Stimulated activated CD8-positive, alpha-beta memory T cell treated with anti-CD3 and anti-CD28 coated beads, Interleukin-7, amount 100 ng/mL, for 1 hour (primary cell): ENCODE data around the gene OTUB2.
"Not testable (repeated sequence)": the region's sequence is repeated elsewhere in the genome, so short reads cannot be mapped to it uniquely, and the experiment has no call there.

ENCODE experiments used
- DNase-seq, 2 donors: peaks; one replicate each; pipeline ENCODE4 v3.0.0-alpha.2; 2020; ENCODE audit warnings: low read depth in 2 of 2

The OTUB2 gene

DNA sequence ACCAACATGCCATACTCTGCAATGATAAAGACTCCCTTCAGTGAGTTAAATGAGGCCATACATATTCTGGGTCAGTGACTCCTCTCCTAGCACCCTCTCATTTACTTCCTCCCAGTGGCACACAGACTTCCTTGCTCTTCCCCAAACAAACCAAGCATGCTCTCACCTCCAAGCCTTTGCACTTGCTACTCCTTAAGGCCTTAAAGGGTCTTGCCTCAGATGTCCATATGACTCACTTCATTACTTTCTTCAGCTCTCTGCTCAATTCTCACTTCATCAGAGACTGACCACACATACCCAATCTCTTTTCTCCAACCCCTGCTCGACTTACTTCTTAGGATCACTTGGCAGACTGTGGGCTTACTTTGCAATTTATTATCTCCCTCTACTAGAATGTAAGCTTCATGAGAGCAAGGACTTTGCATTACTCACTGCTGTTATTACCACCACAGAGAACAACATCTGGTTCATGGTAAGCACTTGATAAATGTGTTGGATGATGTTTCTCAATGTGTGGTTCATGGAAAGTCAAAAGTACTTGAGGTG is 32.1 kb downstream of the OTUB2 start:
- no peak for DNase-seq

DNA sequence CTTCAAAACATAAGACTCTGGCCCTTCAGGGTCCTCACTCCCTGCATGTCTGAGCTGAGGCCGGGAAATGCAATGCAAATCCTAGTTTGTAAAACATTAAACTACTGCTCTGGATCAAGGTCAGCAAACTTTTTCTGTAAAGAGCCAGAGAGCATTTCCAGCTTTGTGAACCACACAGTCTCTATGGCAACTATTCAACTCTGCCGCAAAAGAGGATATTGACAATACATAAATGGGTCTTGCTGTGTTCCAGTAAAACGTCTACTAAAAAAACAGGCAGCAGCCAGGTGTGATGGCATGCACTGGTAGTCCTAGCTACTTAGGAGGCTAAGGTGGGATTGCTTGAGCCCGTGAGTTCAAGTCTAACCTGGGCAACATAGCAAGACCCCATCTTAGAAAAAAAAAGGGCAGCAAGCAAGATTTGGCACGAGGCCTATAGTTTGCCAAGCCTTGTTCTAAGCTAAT is 32.6 kb downstream of the OTUB2 start:
- DNase-seq, result no peak

DNA sequence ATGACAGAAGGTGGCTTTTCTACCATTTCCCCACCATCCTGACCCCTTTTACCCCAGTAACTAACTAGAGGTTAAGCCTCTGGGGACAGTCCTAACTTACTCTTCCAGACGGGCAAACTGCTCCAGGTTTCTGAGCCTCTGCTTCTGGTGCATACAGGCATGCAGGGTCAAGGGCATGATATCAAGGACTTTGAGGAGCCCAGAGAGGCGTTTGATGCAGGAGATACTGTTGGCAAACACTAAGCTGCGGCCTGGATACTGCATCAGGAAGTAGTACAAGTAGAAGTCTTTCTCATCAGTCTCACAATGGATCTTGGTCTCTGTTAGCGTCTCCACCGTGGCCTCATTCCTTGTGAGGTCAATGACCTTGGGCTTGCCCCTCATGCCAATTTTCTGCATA is 33.9 kb downstream of the OTUB2 start:
- no peak for DNase-seq

DNA sequence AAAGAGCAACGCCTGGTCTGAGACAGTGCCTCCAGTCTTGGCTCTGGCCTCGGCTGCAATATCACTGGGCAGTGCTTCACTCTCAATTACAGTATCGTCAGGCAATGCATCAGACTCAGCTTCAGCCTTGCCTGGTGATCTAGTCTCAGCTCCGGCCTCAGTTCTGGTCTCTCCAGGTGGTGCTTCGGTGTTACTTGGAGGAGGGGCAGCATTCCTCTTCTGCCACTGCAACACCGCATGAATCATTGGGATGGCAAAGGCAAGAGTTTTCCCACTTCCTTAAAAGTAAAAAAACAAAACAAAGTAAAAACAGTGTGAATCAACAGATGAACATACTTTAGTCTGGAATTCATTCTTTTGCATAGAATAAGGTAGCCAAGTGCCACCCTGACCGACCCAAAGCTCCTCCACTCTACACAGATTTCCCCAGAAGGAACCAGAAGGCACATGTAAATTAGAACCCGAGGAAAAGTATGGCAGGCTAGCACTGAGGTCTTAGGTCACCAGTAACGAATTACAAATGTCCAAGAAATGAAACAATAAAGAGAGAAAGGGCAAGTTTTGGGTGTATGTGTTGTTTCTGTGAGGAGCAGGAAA is 36.3 kb downstream of the OTUB2 start:
- no peak for DNase-seq

DNA sequence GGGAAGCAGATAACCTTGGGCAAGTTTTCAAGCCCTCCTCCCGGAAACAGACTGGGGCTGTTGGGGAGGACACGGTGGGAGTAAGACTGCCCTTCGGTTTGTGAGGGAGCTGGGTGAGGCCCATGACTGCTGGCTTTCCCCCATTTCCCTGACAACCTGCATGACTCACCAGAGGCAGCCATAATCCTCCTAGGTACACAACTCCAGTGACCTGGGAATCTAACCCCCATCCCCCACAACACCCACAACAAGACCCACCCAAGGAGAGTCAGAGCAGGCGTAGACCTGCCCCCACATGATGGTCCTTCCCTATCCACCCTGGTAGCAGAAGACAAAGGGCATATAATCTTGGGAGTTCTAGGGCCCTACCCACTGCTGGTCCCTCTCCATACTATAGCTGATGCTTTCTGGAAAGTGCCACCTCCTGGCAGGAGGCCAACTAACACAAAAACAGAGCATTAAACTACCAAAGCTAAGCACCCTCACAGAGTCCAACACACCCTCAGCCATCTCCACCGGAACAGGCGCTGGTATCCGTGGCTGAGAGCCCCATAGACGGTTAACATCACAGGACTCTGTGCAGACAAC is 40.0 kb downstream of the OTUB2 start:
- DNase-seq, result no peak

DNA sequence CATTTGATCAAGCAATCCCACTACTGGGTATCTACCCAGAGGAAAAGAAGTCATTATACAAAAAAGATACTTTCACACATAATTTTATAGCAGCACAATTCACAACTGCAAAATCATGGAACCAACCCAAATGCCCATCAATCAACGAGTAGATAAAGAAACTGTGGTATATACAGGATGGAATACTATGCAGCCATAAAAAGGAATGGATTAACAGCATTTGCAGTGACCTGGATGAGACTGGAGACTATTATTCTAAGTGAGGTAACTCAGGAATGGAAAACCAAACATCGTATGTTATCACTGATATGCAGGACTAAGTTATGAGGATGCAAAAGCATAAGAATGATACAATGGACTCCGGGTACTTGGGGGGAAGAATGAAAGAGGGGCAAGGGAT is 45.9 kb downstream of the OTUB2 start:
- not testable (repeated sequence) for DNase-seq

DNA sequence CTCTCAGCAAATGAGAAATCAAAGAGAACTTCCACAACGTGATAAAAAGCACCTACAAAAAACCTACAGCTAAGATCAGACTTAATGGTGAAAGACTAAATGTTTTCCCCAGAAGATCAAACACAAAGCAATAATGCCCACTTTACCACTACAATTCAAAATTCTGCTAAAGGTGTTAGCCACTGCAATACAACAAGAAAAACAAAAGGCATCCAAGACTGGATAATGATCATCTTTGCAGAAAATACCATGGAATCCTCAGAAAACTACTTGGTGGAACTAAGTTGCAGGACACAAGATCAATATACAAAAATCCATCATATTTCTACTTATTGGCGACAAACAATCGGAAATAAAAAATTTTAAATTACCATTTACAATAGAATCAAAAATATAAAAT is 48.4 kb downstream of the OTUB2 start:
- DNase-seq, result no peak

DNA sequence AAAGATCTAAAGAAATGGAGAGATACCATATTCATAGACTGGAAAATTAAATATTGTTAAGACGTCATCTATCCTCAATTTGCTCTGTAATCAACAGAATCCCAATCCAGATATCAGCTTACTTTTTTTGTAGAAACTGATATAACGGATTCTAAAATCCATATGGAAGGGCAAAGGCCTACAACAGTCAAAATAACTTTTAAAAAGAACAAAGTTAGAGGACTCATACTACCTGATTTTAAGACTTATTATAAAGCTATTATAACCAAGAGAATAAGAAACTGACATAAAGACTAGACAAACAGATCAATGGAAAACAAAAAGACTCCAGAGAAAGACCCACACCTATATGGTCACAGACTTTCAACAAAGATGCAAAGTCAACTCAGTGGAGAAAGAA is 48.9 kb downstream of the OTUB2 start:
- no peak for DNase-seq

DNA sequence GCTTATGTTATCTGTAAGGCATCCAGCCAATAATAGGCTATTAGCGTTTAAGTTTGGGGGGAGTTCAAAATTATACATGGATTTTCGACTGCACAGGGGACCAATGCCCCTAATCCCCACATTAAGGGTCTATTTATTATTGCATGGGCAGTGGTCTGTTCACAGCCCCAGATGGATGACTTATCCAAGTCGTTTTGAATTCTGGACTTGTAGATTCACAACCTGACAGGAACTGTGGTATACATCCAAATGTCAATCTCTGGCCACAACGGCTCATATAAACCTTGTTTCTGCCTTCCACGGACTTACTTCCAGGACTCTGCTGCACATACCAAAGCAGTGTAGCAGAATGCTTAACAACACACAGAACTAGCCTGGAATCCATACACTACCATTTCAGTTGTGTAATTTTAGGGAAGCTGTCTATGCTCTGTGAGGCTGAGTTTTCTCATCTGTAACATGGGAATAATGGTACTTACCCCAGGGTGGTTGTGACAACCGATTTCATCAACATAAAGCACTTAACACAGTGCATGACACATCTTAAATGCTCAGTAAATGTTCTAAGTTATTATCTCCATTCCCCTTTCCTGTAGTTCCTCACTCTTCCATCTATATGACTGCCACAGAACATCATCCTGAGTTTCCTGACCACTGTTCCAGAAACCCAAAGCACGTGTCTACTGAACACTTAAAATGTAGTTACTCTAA is 51.1 kb downstream of the OTUB2 start:
- DNase-seq, result no peak

DNA sequence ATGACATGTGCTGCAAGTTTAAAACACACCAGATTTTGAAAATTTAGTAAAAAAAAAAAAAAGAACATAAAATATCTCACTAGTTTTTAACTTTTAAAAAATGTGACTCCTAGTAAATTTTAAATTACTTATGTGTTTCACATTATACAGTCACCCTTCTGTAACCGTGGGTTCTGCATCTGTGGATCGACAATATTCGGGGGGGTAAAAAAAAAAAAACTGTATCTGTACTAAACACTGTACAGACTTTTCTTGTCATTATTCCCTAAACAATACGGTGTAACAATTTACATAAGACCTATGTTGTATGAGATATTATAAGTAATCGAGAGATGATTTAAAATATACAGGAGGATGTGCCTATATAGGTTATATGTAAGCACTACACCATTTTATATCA is 51.7 kb downstream of the OTUB2 start:
- no peak for DNase-seq

DNA sequence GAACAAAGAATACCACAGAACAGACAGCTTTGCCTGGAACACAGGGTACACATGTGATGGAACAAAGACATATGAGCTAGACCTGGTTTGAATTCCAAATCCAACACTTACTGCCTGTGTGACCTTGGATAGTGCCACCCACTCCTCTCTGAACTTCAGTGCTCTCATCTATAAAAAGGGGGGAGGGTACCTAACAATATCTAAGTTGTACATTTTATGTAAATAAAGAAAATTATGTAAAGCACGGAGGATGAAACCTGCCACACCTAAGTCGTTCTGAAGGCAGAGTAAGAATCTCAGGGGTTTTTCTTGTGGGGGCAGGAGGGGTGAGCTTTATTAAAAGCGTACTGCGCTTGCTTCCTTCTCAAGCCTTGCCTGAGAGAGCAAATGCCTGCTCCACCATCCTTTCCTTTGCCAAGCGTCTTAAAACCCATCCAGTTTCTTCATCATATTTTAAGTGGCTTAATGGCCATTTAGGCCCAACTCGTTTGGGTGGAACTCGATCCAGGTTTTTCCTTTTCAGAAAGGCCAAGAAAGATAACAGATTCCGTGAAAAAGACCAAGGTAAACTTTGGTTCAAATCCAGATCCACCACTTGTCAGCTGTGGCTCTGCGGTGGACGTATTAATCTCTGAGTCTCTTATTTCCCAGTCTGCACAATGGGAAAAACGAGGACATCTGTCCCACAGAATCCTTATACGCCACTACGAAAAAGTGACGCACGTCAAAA is 53.9 kb downstream of the OTUB2 start:
- DNase-seq, result no peak

DNA sequence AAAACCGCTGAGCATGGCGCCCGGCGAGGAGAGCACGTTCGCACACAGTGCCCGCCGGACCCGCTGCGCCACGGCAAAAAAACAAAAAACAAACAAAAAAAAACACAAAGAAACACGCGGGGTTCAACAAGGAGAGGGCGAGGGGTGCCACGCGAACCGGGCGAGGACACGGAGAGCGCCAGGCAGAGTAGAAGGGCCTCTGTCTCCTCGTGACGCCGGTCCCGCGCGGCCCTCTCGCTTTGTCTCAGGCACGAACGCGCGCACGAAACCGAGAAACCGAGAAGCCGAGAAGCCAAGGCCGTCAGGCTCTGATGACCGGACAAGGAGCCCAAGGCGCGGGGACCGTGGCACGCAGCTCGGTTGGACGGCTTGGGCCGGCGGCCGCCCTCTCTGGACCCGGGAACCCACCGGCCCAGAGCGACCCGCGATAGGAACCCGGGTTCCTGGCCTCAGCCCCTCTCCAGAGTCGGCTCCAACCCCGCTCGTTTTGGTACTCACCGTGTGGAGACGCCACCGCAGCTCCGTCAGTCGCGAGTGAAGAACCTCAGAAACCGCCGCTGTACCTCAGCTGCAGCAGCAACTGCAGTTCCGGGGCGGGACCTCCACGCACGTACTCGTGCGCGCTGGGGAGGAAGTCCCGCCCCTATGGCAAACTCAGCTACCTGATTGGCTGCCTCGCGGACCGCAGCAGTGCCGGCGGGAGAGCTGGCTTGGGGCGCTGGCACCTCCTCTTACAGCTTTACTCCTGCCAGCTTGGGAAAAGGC is 54.7 kb downstream of the OTUB2 start, which contains the start of the genes DDX24 and IFI27L1:
TSS of gene DDX24 (minus strand) at position 582 of the 765 bp plus-strand sequence. CDS start 1,460 bp downstream, outside the sequence.
TSS of gene IFI27L1 (plus strand) at position 690 of the 765 bp plus-strand sequence. CDS start 15,628 bp downstream, outside the sequence.
- peak; percentile 90 to 94 for DNase-seq

DNA sequence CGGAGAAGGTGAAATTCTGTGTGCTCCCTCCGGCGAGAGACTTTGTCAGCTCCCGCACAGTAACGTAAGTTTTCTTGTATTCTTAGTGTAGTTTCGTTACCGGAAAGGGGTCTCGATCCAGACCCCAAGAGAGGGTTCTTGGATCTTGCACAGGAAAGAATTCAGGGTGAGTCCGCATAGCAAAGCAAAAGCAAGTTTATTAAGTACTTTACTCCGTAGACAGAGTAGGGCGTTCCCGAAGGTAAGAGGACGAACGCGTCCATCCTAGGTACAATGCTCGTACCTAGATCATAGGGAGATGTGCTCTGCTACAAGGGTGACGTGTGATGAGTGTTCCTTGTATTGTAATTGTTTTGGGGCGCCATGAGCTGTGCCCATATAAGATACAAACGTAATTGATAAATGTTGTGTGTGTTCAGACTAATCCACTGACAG is 55.3 kb downstream of the OTUB2 start:
- DNase-seq, result no peak

DNA sequence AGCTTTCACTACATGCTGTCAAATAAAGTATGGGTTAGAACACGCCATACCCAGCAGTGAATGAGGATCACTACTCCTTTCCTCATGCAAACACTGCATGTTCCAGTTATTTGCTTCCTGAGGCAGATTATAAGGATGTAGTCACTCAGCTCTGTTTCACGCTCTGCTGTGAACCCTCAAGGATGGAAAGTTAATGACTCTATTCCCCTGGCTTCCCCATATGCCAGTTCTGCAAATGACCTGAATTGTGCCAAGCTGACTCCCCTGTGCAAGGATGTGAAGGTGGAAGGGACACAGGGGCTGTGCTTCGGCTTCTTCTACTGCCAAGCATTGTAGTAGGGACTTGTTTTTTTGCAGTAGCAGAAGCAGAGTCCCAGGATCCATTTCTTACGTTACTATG is 61.8 kb downstream of the OTUB2 start:
- DNase-seq, result no peak

DNA sequence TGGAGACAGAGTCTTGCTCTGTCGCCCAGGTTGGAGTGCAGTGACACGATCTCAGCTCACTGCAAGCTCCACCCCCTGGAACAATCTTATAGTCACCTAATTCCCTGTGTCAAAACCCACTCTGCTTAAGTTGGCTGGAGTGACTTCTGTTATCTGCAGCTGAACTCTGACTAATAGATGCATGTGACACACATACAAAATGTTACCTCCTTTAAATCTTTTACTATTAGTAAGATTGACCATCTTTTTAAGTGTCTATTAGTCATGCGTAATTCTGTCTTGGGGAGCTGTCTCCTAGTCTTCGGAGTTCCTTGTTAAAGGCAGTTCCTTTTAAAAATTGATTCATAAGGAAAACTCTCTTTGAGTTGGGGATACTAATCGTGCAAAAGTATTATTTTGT is 62.4 kb downstream of the OTUB2 start:
- no peak for DNase-seq

DNA sequence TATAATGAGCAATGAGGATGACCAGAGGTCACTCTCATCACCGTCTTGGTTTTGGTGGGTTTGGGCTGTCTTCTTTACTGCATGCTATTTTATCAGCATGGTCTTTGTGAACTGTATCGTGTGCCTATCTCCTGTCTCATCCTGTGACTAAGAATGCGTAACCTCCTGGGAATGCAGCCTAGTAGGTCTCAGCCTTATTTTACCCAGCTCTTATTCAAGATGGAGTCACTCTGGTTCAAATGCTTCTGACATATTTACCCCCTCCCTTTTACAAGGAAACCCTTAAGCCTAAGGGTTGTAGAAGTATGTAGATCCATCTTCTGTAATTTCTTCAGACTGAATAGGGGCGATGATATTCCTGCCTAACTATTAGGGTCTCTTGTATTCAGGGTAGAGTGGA is 63.3 kb downstream of the OTUB2 start:
- no peak for DNase-seq

DNA sequence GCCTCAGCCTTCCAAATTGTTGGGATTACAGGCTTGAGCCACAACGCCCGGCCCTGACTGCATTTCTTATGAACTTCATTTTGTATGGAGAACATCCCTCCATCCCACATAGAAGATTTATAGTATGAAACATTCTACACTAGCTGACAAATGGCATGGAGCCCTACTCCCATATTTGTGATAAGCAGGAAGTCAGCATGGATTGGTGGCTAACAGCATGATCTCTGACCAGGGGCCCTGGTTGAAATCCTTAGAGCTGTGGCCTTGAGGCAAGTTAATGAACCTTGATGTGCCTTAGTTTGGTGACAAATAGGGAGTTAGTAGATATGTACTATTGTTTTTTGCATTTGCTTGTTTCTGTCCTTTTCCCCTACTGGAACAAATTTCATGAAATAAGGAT is 67.3 kb downstream of the OTUB2 start:
- DNase-seq, result no peak

DNA sequence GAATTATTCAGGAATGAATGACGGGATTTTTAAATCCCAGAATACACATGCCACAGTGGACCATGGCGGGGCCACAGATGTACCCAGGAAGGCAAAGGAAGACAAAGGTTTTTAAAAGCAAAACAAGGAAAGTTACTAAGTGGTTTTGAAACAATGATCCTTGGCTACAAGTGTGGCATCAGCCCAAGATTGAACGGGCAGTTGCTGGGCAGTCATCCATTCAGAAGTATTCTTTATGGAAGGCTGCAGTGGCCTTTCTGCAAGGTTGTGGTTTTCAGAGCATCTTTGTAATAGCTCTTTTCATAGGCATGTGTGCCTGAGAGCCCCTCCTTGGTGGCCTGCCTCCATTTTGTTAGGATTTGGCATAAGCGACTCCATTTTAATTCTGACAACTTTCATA is 71.0 kb downstream of the OTUB2 start:
- no peak for DNase-seq
